ENCODE measurements around the gene DDAH1.

Gene DDAH1

DNA sequence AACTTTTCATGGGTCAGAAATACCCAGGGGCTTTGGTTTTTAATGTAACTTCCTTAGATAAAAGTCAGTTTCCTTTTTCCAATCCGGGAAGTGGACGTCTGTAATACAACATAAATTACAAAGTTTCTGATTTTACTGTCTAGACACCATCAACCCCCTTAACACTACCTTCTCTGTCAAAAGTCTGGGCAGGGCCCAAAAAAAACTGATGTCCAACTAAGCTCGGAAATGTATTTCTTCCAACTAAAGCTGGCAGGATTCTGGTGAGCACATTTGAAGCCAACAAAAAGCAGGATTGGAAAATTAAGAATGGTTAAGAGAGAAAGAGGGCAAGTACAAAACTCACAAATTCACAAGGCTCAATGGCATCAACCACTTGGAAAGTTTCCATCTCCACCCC lies 24.3 kb downstream of the DDAH1 start:
- DNase-seq (ENCODE audit: low read depth) = no peak

DNA sequence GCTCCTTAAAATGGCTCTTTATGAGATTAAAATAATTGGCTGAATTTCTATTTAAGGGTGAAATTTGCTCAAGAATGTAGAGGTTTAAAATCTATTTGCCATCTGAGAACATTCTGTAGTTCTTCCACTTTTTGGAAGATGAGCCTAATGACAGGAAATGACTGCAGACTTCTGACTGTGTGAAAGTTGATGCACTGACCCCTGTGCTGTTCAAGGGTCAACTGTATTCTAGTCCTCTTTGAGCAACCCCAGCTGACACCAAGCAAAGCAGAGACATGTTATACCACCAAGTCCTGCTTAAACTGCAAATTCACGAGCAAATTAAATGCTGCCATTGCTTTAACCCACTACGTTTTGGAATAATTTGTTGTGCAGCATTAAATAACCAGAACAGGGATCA lies 26.6 kb downstream of the DDAH1 start:
- no peak for DNase-seq (ENCODE audit: low read depth)

DNA sequence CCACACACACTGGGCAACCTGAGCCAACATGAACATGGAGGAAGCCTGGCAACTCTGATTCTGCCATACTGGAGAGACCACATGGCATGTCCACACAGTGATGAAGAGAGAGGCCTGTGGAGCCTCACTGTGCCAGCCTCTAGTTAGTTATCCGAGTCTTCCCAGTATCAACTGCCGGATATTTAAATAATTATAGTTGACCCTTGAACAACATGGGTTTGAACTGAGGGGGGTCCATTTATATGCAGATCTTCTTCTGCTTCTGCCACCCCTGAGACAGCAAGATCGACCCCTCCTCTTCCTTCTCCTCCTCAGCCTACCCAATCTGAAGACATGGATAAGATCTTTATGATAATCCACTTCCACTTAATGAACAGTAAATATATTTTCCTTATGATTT lies 27.8 kb downstream of the DDAH1 start:
- no peak for DNase-seq (ENCODE audit: low read depth)

DNA sequence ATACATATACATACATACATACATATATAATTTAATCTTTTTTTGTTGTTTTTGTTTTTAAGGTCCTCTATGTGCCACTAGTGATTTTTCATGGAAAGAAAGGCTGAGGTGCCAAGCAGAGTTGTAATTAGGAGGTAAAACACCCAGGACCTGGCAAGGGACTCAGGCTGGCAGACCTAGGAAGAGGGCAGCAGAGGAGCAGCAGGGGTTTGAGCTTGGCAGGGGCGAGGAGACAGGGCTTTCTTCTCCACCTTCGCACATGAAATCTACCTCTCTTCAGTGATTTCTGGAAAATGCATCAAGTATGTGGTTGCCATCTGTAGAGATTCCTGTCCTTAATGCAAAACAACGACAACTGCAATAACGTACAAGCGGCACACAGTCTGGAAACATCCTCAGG lies 31.9 kb downstream of the DDAH1 start:
- no peak for DNase-seq (ENCODE audit: low read depth)

DNA sequence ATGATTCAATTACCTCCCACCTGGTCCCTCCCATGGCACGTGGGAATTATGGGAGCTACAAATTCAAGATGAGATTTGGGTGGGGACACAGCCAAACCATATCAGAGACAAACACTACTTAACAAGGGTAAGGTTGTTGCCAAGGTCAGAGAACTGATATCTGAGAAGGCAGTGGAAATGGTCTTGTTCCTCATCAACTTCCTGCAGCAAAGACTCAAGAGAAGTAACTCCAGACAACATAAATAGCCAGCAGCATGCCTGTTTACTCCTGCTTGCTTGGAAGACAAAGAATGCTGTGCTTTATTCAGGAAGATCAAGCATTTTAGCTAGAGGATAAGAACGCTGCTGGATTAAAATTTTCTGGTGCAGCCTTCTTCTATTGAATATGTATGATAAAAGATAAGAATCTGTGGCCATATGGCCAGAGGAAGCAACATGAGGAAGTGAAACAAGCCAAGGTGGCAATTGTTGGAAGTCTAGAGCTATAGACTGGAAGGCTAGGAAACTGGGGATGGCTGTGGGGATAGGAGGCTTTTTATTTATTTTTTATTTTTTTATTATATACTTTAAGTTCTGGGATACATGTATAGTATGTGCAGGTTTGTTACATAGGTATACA lies 36.4 kb downstream of the DDAH1 start:
- DNase-seq (ENCODE audit: low read depth) = no peak

DNA sequence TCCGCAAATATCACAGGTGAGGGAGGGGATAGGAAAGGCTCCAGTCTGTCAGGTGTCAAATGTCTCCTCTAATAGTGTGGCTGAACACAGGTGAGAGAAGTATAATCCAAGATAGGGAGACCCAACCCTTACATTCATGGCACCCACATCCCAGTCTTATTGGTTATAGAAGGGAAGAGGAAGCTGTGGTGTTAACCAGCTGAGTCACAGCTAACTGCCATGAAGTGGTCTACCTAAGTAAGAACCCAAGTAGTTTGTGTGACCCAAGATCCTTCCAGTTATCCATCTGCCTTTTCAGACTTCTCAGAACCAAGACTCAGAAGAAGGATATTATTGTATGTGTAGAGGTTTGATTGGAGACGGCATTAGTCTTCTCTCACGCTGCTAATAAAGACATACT lies 37.1 kb downstream of the DDAH1 start:
- no peak for DNase-seq (ENCODE audit: low read depth)

DNA sequence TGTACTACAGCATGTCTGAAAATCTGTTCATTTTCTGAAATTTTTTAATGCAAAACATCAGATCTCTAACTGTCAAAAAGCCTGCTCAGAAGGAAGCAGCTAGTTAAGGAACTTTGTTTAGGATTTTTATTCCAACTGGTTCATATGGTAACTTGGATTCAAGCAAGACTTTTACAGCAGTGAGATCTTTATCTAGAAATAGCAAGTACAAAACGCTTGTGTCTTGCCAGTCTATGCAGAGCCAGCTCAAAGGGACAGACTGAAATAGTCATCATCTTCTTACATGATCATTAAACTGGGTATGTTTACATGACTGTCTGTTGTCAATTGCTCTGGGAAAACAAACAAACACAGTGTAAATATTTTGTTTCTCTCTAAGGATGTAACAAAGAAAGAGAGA lies 37.6 kb downstream of the DDAH1 start:
- no peak for DNase-seq (ENCODE audit: low read depth)

DNA sequence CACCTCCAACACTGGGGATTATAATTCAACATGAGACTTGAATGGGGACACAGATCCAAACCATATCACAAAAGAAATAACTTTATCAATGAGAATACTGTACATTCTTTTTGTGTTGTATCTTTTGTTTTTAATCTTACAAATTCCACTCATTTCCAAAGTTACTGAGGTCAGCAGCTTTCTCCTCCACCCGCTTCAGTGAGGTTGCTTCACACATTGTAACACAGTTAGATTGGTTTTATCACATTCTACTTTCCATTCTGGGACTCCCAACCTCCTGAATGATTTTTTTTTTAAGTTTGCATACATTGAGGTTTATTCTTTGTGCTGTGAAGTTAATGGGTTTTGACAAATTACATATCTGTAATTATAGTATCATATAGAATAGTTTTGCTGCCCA lies 43.8 kb downstream of the DDAH1 start:
- no peak for DNase-seq (ENCODE audit: low read depth)

DNA sequence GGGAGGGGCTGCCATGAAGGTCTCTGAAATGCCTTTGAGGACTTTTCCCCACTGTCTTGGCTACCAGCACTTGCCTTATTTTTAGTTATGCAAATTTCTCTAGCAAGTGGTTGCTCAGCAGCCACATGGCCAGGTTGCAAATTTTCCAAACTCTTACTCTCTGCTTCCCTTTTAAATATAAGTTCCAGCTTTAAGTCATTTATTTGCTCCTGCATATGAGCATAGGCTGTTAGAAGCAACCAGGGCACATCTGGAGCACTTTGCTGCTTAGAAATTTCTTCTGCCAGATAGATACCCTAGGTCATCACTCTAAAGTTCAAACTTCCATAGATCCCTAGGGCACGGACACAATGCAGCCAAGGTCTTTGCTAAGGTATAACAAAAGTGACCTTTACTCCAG lies 44.8 kb downstream of the DDAH1 start:
- no peak for DNase-seq (ENCODE audit: low read depth)

DNA sequence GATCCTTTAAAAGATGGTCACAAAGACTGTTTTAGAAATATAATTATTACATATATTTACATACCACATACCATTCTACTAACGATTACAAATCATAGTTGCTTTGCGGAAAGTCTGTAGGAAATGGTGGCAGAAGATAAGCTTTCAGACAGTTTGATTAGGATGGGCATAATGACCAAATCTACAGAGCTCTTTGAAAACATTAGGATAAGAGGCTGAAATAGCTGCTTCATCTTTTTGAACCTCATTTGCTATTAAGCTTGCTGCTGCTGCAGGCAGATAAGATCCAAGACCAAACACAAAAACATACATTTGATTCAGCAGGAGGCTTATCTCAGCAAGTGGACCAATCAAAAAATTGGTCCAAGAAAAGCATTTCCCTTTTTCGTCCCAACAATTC lies 47.1 kb downstream of the DDAH1 start:
- DNase-seq (ENCODE audit: low read depth) = no peak

DNA sequence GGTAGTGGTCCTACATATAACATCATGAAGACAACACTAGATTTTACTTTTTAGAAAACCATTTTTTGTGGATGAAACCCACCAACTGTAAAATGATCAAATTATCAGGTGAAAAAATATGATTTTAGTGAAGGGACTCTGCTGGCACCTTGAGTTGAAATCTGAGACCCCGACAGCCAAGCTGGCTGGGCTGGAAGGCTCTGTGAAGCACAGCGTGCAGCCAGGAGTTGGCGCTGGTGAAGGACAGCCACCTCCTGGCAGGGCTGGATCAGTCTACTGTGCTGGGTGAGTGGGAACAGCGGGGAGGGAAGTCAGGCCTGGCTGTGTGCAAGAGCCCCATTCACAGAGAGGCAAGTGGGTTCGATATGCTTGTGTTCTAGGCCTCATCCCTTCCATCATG lies 47.9 kb downstream of the DDAH1 start:
- DNase-seq (ENCODE audit: low read depth) = no peak

DNA sequence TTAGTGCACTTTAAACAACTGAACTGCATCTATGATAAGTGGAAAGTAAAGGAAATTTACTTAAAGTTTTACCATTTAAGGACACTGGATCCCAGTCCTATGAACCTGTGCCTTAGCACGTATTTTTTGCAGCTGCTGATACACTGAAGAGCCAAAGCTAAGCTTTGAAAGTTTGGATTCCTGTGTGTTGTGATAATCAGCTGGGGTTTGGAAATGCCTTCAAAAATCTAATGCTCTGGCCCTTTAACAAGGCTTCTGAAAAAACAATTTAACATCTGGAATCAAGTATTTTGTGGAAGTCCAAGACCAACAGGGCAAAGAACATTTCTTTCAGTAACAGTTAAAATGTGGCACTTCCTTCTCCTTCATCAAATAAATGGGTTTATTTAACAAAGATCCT lies 51.8 kb downstream of the DDAH1 start:
- no peak for DNase-seq (ENCODE audit: low read depth)

DNA sequence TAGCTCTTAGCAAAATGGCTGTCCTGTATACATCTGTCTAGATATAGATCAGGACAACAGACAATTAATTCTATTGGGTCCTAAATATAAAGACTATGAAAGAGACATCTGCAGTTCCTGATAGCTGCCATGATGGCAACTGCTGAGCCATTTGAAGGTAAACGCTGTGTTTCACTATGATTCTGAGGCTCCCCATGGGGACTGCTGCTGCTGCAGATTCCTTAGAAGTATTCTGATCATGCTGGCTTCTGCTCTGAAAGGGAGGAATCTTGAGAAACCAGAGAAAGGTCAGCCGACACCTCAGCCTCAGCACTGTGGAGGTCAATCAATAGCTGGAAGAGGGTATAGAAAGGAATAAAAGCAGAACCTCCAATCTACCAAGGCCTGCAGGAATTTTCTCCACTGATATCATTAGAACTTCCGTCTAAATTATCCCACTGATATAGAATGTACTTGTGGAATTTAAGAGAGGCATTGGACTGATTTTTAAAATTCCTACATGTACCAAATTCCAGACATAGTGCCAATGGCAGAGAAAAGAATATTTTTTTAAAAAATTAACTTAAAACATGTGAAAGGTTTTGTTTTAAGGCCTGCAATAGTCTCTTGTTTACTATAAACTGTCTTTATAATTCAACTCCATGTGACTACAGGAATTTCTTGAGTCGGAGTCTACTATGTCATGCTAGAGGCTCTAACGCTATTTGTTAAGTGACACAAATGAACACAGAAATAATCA lies 53.2 kb downstream of the DDAH1 start:
- no peak for DNase-seq (ENCODE audit: low read depth)

DNA sequence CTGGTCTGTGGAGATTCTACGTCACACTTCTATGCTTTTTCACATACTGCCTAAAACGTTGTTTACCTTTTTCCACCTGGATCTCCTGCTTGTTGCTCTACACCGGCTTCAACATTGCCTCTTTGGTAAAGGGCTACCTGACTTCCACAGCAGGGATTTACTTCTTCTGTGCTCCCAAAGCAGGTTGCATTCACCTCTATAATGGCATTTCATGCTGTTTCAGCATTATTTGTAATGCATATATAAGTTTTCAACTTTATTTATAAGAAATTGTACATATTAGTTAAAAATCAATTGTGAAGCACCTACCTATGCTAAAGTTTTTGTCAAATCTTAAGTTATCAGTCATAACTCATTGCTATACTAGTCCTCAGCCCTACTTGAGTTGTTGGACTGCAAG lies 55.4 kb downstream of the DDAH1 start:
- DNase-seq (ENCODE audit: low read depth) = no peak

DNA sequence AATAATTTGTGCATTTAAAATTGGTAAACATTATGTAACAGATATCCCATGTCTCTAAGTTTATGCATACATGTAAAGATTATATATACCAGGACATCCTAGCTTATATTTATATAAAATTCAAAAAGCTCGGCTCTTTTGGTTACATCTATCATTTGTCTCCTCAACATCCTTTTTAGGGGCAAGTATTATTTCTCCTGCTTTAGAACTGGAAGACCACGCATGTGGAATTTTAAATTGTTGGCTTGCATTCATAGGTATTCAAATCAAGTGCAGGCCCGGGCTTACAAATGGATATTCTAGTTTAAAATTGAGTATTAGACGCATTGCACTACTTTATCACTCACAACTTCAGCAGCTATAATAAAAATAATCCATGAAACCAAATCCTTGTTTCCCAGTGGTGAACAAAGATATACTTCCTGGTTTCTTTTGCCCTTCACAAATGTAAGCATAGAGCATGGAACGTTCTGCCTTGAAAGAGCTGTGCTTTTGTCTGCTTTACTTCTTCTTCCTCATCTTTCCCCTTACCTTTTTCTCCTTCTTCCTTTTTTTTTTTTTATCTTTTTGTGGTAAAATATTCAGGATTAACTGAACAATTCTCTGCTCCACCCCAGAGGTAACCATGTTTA lies 57.1 kb downstream of the DDAH1 start:
- DNase-seq (ENCODE audit: low read depth) = no peak

DNA sequence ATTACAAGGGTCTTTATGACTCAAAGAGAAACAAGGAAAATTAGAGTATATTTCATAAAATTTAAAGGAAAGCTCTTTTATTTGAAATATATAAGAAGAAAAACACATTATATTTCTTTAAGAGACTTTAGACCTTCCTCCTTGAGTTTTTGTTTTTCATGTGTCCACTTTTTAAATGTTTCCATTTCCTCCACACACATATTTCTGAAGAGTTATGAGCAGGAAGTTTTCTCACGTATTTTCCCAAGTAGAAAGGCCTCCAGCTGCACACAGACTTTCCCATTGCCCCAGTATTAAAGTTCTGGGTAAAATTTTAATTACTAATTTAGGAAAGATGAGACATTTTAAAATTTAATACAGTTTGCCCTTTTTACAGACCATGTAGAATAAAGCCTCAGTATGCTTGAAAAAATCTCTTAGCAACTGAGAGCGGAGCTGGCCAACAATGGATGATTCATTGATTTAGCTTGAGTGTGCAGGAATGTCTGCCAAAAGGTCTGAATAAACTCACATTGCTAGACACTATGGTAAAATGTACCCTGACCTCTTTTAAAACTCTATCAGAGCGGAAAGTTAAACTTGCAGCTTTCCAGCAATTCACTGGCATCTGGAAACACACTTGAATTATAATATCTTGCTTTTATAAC lies 57.9 kb downstream of the DDAH1 start:
- no peak for DNase-seq (ENCODE audit: low read depth)

DNA sequence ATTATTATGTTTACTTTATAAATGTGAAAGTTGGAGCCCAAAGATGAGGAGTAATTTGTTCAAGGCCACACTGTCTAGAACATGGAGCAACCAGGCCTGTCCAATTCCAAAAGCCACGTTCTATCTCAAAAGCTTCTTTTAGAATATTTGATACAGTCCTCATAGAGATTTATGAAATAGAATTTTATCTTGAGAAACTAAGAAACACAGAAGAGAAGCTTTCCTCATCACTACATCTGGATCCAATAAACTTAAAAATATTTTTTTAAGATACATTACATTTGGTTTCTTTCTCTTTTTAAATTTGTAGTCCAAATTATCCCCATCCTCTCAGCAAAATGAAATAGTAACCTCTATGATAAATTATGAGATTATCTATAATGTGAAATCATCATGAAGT lies 58.9 kb downstream of the DDAH1 start:
- DNase-seq (ENCODE audit: low read depth) = no peak

DNA sequence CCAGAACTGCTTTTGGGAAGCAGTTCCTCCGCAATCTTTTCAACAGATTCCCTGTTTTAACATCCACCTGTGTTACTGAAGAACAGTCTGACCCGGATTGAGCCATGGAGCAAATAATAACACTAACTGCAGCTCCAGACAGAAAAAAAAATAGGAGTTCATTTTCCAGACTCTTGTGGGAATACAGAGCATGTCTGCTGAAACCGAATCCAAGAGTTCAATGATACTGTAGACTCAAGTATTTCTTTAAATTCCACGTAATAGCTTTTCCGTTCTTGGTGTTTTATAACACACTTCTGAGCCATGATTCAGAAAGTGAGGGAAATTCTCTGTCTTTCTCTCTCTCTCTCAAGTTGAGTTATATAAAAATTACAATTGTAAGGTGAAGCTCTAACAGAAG lies 60.6 kb downstream of the DDAH1 start:
- no peak for DNase-seq (ENCODE audit: low read depth)

DNA sequence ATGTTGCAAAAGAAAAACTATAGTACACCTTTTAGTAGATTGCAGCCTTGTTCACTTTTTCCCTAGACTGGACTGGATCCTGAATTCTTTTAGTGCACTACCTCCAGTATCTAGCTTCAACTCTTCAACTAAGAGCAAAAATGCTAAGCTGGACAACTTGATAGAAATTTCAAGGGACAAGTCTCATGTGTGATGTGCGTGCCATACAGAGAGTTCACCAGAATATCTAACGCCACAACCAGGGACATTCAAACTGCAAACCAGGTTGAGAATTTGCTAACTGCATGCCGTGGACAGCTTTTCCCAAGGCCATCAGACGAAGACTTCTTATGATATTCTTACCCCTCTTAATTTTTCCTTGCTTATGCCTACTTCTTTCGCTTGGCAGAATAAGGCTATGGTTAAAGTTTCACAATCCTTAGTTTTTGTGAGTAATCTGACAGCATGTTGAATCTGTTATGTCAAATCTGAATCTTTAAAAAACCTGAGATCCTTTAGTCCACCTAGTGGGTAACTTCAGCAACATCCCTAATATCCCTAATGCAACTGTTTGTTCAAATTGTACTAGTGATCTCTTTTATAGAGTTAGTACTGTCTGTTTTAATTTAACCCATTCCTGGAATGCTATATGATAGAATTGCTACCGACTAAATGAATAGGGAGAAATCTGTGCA lies 66.4 kb downstream of the DDAH1 start:
- no peak for DNase-seq (ENCODE audit: low read depth)

DNA sequence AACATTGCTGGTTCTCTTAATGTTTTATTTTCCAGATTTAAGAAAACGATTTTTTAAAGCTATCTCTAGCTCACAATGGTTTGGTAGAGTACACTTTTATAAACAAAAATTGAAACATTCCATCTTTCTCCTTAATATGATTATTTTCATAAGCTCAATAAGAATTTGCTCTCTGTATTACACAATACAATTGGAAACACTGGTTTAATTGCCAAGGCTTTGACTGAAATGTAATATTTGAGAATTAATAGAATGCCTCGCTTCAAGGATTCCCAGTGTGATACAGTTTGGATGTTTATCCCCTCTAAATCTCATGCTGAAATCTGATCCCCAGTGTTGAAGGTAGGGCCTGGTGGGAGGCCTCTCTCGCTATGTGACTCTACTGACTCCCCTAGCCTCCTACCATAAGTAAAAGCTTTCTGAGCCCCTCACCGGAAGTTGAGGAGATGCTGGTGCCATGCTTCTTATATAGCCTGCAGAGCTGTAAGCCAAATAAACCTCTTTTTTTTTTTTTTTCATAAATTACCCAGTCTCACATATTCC lies 67.4 kb downstream of the DDAH1 start:
- DNase-seq (ENCODE audit: low read depth) = no peak

DNA sequence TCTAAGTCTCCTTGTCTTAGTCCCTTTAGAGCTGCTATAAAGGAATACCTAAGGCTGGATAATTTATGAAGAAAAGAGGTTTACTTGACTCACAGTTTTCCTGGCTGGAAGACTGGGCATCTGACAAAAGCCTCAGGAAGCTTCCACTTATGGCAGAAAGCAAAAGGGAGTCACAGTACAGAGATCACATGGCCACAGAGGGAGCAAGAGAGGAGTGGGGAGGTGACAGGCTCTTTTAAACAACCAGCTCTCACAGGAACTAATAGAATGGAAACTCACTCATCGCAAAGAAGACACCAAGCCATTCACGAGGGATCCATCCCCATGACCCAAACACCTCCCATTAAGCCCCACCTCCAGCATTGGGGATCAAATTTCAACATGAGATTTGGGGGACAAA lies 68.8 kb downstream of the DDAH1 start:
- DNase-seq (ENCODE audit: low read depth) = no peak

DNA sequence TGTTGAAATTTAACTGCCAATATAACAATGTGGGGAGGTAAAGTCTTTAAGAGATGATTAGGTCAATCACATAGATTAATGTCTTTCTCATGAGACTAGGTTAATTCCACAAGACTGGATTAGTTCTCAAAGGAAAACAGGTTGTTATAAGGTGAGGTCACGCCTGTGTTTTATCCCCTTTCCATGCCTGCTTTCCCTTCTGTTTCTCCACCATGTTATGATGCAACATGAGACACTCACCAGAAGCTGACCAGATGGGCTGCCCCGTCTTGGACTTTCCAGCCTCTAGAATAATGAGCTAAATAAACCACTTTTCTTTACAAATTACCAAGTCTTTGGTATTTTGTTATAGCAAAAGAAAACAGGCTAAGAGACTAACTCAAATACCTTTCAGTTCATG lies 70.8 kb downstream of the DDAH1 start:
- DNase-seq (ENCODE audit: low read depth) = no peak

Measured in T follicular helper cell (primary cell).